HCT116 (cell line): ENCODE results near the gene CD300LD. TPM values are rescaled to one million over a fixed set of nuclear protein-coding genes. Genes with fewer than 3 reads are reported as not detected.

Experiments
- ATAC-seq: fragments of 200-7000 bp; cut with Tn5 transposase; 2 replicates; pipeline ENCODE4 v1.9.1; 2020; ENCODE audit warnings: mild to moderate bottlenecking, moderate library complexity
- BruUV-seq: library from RNA; stranded (reverse); fragments of 400-500 nt; replicated peaks from 2 replicates; lab custom pipeline; 2021; lab: Mats Ljungman, UMichigan
- CTCF ChIA-PET: fragments of 300-600 bp; sonication (Branson Sonifier 250); formaldehyde crosslinking; loops from one replicate; lab custom pipeline; 2021; ENCODE audit warnings: antibody characterized with exemption; lab: Charles Lee
- POLR2A ChIA-PET: fragments of 300-600, 350-600 bp; sonication (Branson Sonifier 250); formaldehyde crosslinking; loops from one replicate; lab custom pipeline; 2021; ENCODE audit warnings: antibody characterized with exemption; lab: Charles Lee
- RAD21 ChIA-PET, 2 experiments: fragments of 300-600 bp; sonication (Branson Sonifier 250); formaldehyde crosslinking; loops; one replicate each; lab custom pipeline; 2023; ENCODE audit warnings: low total read pairs in 2 of 2; ENCODE audit not compliant: uncharacterized antibody in 2 of 2, unreplicated experiment in 2 of 2, low non-redundant PET in 1 of 2; lab: Charles Lee
- DNase-seq: peaks from one replicate; pipeline ENCODE4 v3.0.0-alpha.2; 2010; ENCODE audit warnings: low read depth, low spot score
- H2AFZ ChIP-seq: fragments of 200-600 bp; shearing (Covaris generic), sonication (generic); 2 replicates; pipeline ENCODE4 v1.6.1; 2017; ENCODE audit warnings: low read depth, mixed run types, mixed read lengths, antibody characterized with exemption, low read length; ENCODE audit not compliant: poor library complexity, severe bottlenecking
- H3K27ac ChIP-seq: 2 replicates; pipeline ENCODE4 v1.5.1; 2012; ENCODE audit warnings: low read depth, low read length
- H3K27me3 ChIP-seq: fragments of 200-600 bp; sonication (generic); 2 replicates; pipeline ENCODE4 v1.6.1; 2016; ENCODE audit warnings: mixed run types, low read length, mixed read lengths; ENCODE audit not compliant: insufficient read depth
- H3K36me3 ChIP-seq, 2 experiments: fragments of 200-500 bp in 1 of 2; fragments of 200-600 bp in 1 of 2; sonication (Bioruptor generic) in 1 of 2; sonication (generic) in 1 of 2; 2 replicates each; pipeline versions ENCODE4 v1.5.1 to v1.6.1; 2014 to 2016; ENCODE audit warnings: low read length in 2 of 2, inconsistent platforms in 1 of 2, mixed read lengths in 1 of 2, mixed run types in 1 of 2; ENCODE audit not compliant: insufficient read depth in 2 of 2, control insufficient read depth in 1 of 2
- H3K4me1 ChIP-seq, 2 experiments: fragments of 200-600 bp in 1 of 2; sonication (generic) in 1 of 2; 2 replicates each; pipeline versions ENCODE4 v1.5.1 to v1.6.1; 2012 to 2017; ENCODE audit warnings: low read length in 2 of 2, inconsistent platforms in 1 of 2, mild to moderate bottlenecking in 1 of 2, mixed read lengths in 1 of 2, mixed run types in 1 of 2, moderate library complexity in 1 of 2; ENCODE audit not compliant: insufficient read depth in 2 of 2, control insufficient read depth in 1 of 2
- H3K4me2 ChIP-seq: fragments of 200-600 bp; sonication (generic); 2 replicates; pipeline ENCODE4 v1.6.1; 2017; ENCODE audit warnings: mixed run types, low read length, mixed read lengths
- H3K4me3 ChIP-seq, 2 experiments: fragments of 200-600 bp in 1 of 2; sonication (generic) in 1 of 2; replicated peaks in 1 of 2; 2 replicates each; pipeline ENCODE4 v1.5.1; 2011 to 2016; ENCODE audit warnings: low read length in 2 of 2, control low read depth in 1 of 2, low read depth in 1 of 2, mild to moderate bottlenecking in 1 of 2, mixed read lengths in 1 of 2, mixed run types in 1 of 2
- H3K79me2 ChIP-seq: fragments of 200-600 bp; sonication (generic); 2 replicates; pipeline ENCODE4 v1.6.1; 2017; ENCODE audit warnings: mild to moderate bottlenecking, mixed run types, low read length, moderate library complexity, mixed read lengths; ENCODE audit not compliant: insufficient read depth
- H3K9ac ChIP-seq: fragments of 200-600 bp; sonication (generic); 2 replicates; pipeline ENCODE4 v1.6.1; 2016; ENCODE audit warnings: low read length, mixed read lengths
- H3K9me2 ChIP-seq: fragments of 200-600 bp; sonication (generic), shearing (Covaris generic); 2 replicates; pipeline ENCODE4 v1.6.1; 2017; ENCODE audit warnings: mixed run types, mild to moderate bottlenecking, moderate library complexity; ENCODE audit not compliant: insufficient read depth
- H3K9me3 ChIP-seq, 2 experiments: fragments of 200-500 bp in 1 of 2; fragments of 200-600 bp in 1 of 2; sonication (Bioruptor generic) in 1 of 2; sonication (generic) in 1 of 2; 2 replicates each; pipeline ENCODE4 v1.6.1; 2014 to 2017; ENCODE audit warnings: low read length in 2 of 2, mixed read lengths in 2 of 2, inconsistent platforms in 1 of 2, low read depth in 1 of 2, mild to moderate bottlenecking in 1 of 2, mixed run types in 1 of 2, moderate library complexity in 1 of 2; ENCODE audit not compliant: control insufficient read depth in 1 of 2, insufficient read depth in 1 of 2
- H4K20me1 ChIP-seq: fragments of 200-600 bp; sonication (generic), shearing (Covaris generic); 2 replicates; pipeline ENCODE4 v1.6.1; 2017; ENCODE audit warnings: mixed run types, mild to moderate bottlenecking, moderate library complexity; ENCODE audit not compliant: insufficient read depth
- CBX3 ChIP-seq: IDR thresholded peaks from 2 replicates; pipeline ENCODE4 v1.6.1; 2012; ENCODE audit warnings: low read depth
- CTCF ChIP-seq, 3 experiments: fragments of 200-600 bp in 1 of 3; sonication (generic) in 1 of 3; IDR thresholded peaks in 2 of 3; conservative IDR thresholded peaks in 1 of 3; 2 replicates each; pipeline ENCODE4 v1.5.1; 2012 to 2017; ENCODE audit warnings: low read depth in 2 of 3, low read length in 2 of 3, antibody characterized with exemption in 1 of 3, borderline replicate concordance in 1 of 3, control low read depth in 1 of 3, mild to moderate bottlenecking in 1 of 3, mixed read lengths in 1 of 3, mixed run types in 1 of 3, moderate library complexity in 1 of 3; ENCODE audit not compliant: insufficient read depth in 1 of 3
- EZH2 ChIP-seq: fragments of 200-600 bp; sonication (generic); IDR thresholded peaks from 2 replicates; pipeline ENCODE4 v1.6.1; 2017; ENCODE audit warnings: antibody characterized with exemption, mixed run types
- EZH2phosphoT487 ChIP-seq: fragments of 200-600 bp; IDR thresholded peaks from 2 replicates; pipeline ENCODE4 v1.6.1; 2018; ENCODE audit warnings: antibody characterized with exemption, borderline replicate concordance
- FOSL1 ChIP-seq: IDR thresholded peaks from 2 replicates; pipeline ENCODE4 v1.6.1; 2012; ENCODE audit warnings: low read depth
- JUND ChIP-seq: IDR thresholded peaks from 2 replicates; pipeline ENCODE4 v1.6.1; 2012
- MAX ChIP-seq: IDR thresholded peaks from 2 replicates; pipeline ENCODE4 v1.6.1; 2012
- POLR2AphosphoS5 ChIP-seq: IDR thresholded peaks from 2 replicates; pipeline ENCODE4 v1.6.1; 2011; ENCODE audit warnings: mild to moderate bottlenecking, low read depth, low read length, moderate library complexity
- REST ChIP-seq: IDR thresholded peaks from 2 replicates; pipeline ENCODE4 v1.6.1; 2012; ENCODE audit warnings: low read depth
- TCF7L2 ChIP-seq: IDR thresholded peaks from 2 replicates; pipeline ENCODE4 v1.7.0; 2011; ENCODE audit warnings: borderline replicate concordance, inconsistent platforms; ENCODE audit not compliant: insufficient read depth, insufficient read length; ENCODE audit errors: extremely low read depth
- YY1 ChIP-seq: IDR thresholded peaks from 2 replicates; pipeline ENCODE4 v1.6.1; 2011; ENCODE audit warnings: low read length, low read depth, moderate library complexity, mild to moderate bottlenecking; ENCODE audit not compliant: insufficient replicate concordance; ENCODE audit errors: extremely low read depth
- ZBTB33 ChIP-seq: IDR thresholded peaks from 2 replicates; pipeline ENCODE4 v1.6.1; 2011; ENCODE audit warnings: mild to moderate bottlenecking, low read length, moderate library complexity; ENCODE audit not compliant: insufficient replicate concordance; ENCODE audit errors: extremely low read depth
- ZNF274 ChIP-seq: fragments of 200-500 bp; sonication (Bioruptor generic); IDR thresholded peaks from 2 replicates; pipeline ENCODE4 v1.6.1; 2014; ENCODE audit warnings: mild to moderate bottlenecking, low read depth, low read length, inconsistent platforms
- intact Hi-C: fragments of 100-400 bp; cut with micrococcal nuclease; formaldehyde crosslinking; loops from 2 replicates; pipeline ENCODE4 v1.10.0; 2022
- total RNA-seq: library from RNA; stranded (reverse); gene quantifications from one replicate; pipeline ENCODE4 v1.2.1, GENCODE V29; 2021; ENCODE audit not compliant: unreplicated experiment

CD300LD gene
- total RNA-seq, 1 experiment from 2014 or later = not detected

GRCh38 chr17:74623693-74624093 lies 31.6 kb upstream of the CD300LD start, which contains the start of gene CD300E:
Gene CD300E, minus strand, starts transcription at chr17:74623738. Its CDS starts 117 bp downstream, at chr17:74623621.
- peaks cover 81% of the 10 kb centered on the region for H3K27me3 ChIP-seq
- no peak for DNase-seq
- H3K4me3 ChIP-seq = no peak within 1 kb of the TSS
- H3K79me2 ChIP-seq = no peaks in the 10 kb centered on the region
- ChIA-PET POLR2A (no interaction called here), RAD21 (no interaction called here), CTCF (no interaction called here)
- no peaks in the 10 kb centered on the region for H4K20me1 ChIP-seq
- BruUV-seq = no TSS peak
- TF ChIP-seq CTCF (IDR thresholded peaks at IDR 0.05 in 2 of 3, conservative IDR thresholded peaks at IDR 0.05 in 1 of 3; ENCODE audit: borderline replicate concordance in 1 of 3, insufficient read depth in 1 of 3, low read depth in 2 of 3, low read length in 2 of 3) (no peak), ZBTB33 (no peak), POLR2AphosphoS5 (no peak), MAX (no peak), EZH2 (no peak), REST (no peak), YY1 (no peak), TCF7L2 (no peak), JUND (no peak), EZH2phosphoT487 (no peak), FOSL1 (no peak), ZNF274 (no peak), CBX3 (no peak)
- H3K4me2 ChIP-seq = no peak within 1 kb of the TSS
- H3K36me3 ChIP-seq = no peaks in the 10 kb centered on the region
- peaks cover 0 to 4% of the 10 kb centered on the region in 2 experiments; a peak in 2 of 4 replicates for H3K9me3 ChIP-seq
- H3K9ac ChIP-seq = no peak within 1 kb of the TSS
- no peak for ATAC-seq
- H3K27ac ChIP-seq = no peak within 1 kb of the TSS
- intact Hi-C loops = no loop called here
- H2AFZ ChIP-seq = no peak within 1 kb of the TSS
- H3K9me2 ChIP-seq = no peaks in the 10 kb centered on the region
- no peaks in the 10 kb centered on the region for H3K4me1 ChIP-seq
